OCI-LY3 (cell line): ENCODE measurements around the gene TACC2.

Experiments used
- EZH2phosphoT487 ChIP-seq: fragments of 200-600 bp; shearing (Covaris generic); IDR thresholded peaks from 2 replicates; pipeline ENCODE4 v1.6.1; 2018; ENCODE audit warnings: antibody characterized with exemption, mixed run types, low read depth
- TF ChIP-seq, protein P1 (sequence below): fragments of 200-600, 300-600 bp; sonication (generic); IDR thresholded peaks from 2 replicates; pipeline ENCODE4 v1.5.1; 2014; ENCODE audit warnings: antibody characterized with exemption, low read length, low read depth

DNA sequence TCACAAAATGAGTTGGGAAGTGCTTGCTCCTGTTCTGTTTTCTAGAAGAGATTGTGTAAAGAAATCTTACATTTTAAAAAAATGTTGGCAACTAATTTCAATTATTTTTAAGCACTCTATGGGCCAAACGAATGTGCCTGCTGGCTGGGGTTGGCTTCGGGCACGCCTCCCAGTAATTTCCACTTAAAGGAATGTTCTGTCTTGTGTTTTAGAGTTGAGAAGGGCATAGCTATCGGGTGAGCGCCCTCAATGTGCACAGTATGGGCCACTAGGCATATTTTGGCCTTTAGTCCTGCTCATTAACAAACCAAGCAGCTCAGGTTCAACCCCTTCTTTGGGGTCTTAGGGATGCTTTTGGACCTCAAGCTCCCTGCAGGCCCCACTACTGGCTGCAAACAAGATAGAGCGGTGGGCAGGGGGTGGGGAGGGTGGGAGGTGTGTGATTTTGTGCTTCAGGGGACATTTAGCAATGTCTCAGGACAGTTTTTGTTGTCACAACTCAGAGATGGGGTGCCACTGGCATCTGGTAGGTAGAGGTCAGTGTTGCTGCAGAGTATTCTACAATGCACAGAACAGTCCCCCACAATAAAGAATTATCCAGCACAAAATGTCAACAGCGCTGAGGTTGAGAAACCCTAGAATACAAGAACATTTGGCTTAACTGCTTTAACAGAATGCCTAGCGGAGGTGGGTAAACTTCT is 40.7 kb downstream of the TACC2 start:
- TF ChIP-seq, protein P1, sequence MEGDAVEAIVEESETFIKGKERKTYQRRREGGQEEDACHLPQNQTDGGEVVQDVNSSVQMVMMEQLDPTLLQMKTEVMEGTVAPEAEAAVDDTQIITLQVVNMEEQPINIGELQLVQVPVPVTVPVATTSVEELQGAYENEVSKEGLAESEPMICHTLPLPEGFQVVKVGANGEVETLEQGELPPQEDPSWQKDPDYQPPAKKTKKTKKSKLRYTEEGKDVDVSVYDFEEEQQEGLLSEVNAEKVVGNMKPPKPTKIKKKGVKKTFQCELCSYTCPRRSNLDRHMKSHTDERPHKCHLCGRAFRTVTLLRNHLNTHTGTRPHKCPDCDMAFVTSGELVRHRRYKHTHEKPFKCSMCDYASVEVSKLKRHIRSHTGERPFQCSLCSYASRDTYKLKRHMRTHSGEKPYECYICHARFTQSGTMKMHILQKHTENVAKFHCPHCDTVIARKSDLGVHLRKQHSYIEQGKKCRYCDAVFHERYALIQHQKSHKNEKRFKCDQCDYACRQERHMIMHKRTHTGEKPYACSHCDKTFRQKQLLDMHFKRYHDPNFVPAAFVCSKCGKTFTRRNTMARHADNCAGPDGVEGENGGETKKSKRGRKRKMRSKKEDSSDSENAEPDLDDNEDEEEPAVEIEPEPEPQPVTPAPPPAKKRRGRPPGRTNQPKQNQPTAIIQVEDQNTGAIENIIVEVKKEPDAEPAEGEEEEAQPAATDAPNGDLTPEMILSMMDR: no peak
- no peak for TF ChIP-seq EZH2phosphoT487
